Gastroesophageal sphincter (tissue), 4 donors: ENCODE data around the gene ARHGAP44. TPM values are rescaled to one million over a fixed set of nuclear protein-coding genes. Genes with fewer than 3 reads are reported as not detected.

Experiments
- ATAC-seq: fragments of 150-250 bp; one replicate; pipeline ENCODE4 v1.9.1; 2016; ENCODE audit warnings: mild to moderate bottlenecking, moderate library complexity
- H3K27ac ChIP-seq, 4 donors: fragments of 200-600 bp; sonication (generic) in 3 of 4; 1 replicate in 3 of 4; 2 replicates in 1 of 4; pipeline ENCODE4 v1.5.1; 2016 to 2019
- H3K27me3 ChIP-seq: fragments of 200-600 bp; sonication (generic); one replicate; pipeline ENCODE4 v1.5.1; 2019
- H3K36me3 ChIP-seq, 2 donors: fragments of 200-600 bp; sonication (generic); one replicate each; pipeline ENCODE4 v1.5.1; 2019; ENCODE audit warnings: control low read depth in 1 of 2
- H3K4me1 ChIP-seq, 3 donors: fragments of 200-600 bp; sonication (generic); 1 replicate in 2 of 3; 2 replicates in 1 of 3; pipeline ENCODE4 v1.5.1; 2016 to 2019; ENCODE audit warnings: control low read depth in 2 of 3
- H3K4me3 ChIP-seq, 2 donors: fragments of 200-600 bp; sonication (generic); one replicate each; pipeline ENCODE4 v1.5.1; 2019; ENCODE audit warnings: mild to moderate bottlenecking in 1 of 2, moderate library complexity in 1 of 2
- H3K9me3 ChIP-seq, 3 donors: fragments of 200-600 bp; sonication (generic); one replicate each; pipeline ENCODE4 v1.5.1; 2017 to 2019; ENCODE audit warnings: control low read depth in 2 of 3
- EP300 ChIP-seq: sonication (generic); formaldehyde crosslinking; IDR thresholded peaks from one replicate; pipeline ENCODE4 v1.6.1; 2017; ENCODE audit warnings: antibody characterized with exemption, mild to moderate bottlenecking
- POLR2A ChIP-seq, 2 donors: fragments of 450-650 bp; IDR thresholded peaks; one replicate each; pipeline ENCODE4 v1.6.1; 2017; ENCODE audit warnings: antibody characterized with exemption in 2 of 2, mild to moderate bottlenecking in 2 of 2, moderate library complexity in 1 of 2
- POLR2AphosphoS5 ChIP-seq: sonication (generic); formaldehyde crosslinking; IDR thresholded peaks from one replicate; pipeline ENCODE4 v1.6.1; 2017; ENCODE audit warnings: antibody characterized with exemption
- WGBS, 2 donors: methylation state at CpG; one replicate each; pipeline ENCODE4 v1.1.5; 2018; ENCODE audit warnings: low coverage in 1 of 2; 5-methylcytosine and 5-hydroxymethylcytosine counted together
- small RNA-seq, 4 donors: library from RNA; depleted of rRNA; stranded (forward); fragments of <200 nt; gene quantifications; one replicate each; pipeline ENCODE3, GENCODE V24; 2016
- total RNA-seq, 4 donors: library from RNA; depleted of rRNA; stranded (reverse); fragments of >200 nt; gene quantifications; one replicate each; pipeline ENCODE4 v1.1.0, GENCODE V29; 2016
- TF ChIP-seq, protein P1 (sequence below), 4 experiments: fragments of 200-600 bp in 2 of 4; fragments of 450-650 bp in 2 of 4; sonication (generic) in 1 of 4; IDR thresholded peaks; one replicate each; pipeline ENCODE4 v1.5.1; 2017 to 2019; ENCODE audit warnings: antibody characterized with exemption in 4 of 4, mild to moderate bottlenecking in 2 of 4, moderate library complexity in 2 of 4

The ARHGAP44 gene
- total RNA-seq, 4 donors from 2014 or later = 4.7 to 12.5 (median 6.5) TPM

DNA sequence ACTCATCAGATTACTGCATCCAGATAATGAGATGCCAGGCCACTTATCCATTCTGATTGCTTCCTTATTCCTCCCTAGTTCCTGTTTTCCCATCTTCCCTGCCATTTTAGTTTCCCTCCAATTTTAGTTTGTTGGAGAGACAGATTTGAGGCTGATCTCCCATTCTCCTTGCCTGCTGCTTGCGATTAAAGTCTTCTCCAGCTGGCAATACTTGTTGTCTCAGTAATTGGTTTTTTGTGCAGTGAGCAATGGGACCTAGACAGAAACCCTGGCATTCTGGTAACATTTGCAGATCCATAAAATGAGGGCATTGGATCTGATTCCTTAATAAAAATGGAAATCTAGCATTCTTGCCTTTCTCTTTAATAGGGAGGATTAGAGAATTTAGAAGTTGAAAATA is 246.1 kb downstream of the ARHGAP44 start:
- no peak overlapping the region for H3K4me3 ChIP-seq
- no peak for ATAC-seq
- H3K9me3 ChIP-seq = peaks cover 0 to 28% (median 0%) of the 10 kb centered on the region in 3 donors
- H3K27me3 ChIP-seq = no peaks in the 10 kb centered on the region
- no peaks in the 10 kb centered on the region for H3K4me1 ChIP-seq
- no peak overlapping the region for H3K27ac ChIP-seq
- WGBS, 2 donors = 100% methylated on average over 1 of the region's 1 CpG
- H3K36me3 ChIP-seq = no peaks in the 10 kb centered on the region
- TF ChIP-seq EP300 (no peak), POLR2A (IDR thresholded peaks at IDR 0.05) (no peak), POLR2AphosphoS5 (no peak)
- TF ChIP-seq, protein P1, sequence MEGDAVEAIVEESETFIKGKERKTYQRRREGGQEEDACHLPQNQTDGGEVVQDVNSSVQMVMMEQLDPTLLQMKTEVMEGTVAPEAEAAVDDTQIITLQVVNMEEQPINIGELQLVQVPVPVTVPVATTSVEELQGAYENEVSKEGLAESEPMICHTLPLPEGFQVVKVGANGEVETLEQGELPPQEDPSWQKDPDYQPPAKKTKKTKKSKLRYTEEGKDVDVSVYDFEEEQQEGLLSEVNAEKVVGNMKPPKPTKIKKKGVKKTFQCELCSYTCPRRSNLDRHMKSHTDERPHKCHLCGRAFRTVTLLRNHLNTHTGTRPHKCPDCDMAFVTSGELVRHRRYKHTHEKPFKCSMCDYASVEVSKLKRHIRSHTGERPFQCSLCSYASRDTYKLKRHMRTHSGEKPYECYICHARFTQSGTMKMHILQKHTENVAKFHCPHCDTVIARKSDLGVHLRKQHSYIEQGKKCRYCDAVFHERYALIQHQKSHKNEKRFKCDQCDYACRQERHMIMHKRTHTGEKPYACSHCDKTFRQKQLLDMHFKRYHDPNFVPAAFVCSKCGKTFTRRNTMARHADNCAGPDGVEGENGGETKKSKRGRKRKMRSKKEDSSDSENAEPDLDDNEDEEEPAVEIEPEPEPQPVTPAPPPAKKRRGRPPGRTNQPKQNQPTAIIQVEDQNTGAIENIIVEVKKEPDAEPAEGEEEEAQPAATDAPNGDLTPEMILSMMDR (IDR thresholded peaks at IDR 0.05) = no peak

DNA sequence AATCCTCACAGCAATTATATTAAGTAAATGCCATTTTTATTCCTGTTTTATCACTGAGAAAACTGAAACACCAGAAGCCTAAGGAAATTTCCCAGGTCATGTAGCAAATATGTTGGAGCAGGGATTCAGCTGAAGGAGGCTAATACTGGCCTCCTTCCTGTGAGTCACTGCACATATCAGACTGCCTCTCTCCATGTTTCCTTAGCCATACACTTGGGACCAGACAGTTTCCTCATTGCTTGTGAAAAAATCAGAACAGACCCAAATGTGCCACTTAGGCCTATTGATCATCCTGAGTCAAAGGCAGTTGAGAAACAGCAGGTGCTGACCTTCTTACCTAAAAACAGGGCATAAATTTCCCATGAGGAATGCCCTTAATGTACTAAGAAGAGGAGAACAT is 247.5 kb downstream of the ARHGAP44 start:
- Histone ChIP-seq H3K4me3 (no peak overlapping the region), H3K4me1 (no peaks in the 10 kb centered on the region), H3K27me3 (peaks cover 2% of the 10 kb centered on the region), H3K27ac (no peak overlapping the region), H3K9me3 (peaks cover 0 to 28% (median 0%) of the 10 kb centered on the region in 3 donors), H3K36me3 (no peaks in the 10 kb centered on the region)
- no peak for ATAC-seq
- TF ChIP-seq, protein P1 (IDR thresholded peaks at IDR 0.05) = no peak
- TF ChIP-seq POLR2A (IDR thresholded peaks at IDR 0.05) (no peak), EP300 (no peak), POLR2AphosphoS5 (no peak)

DNA sequence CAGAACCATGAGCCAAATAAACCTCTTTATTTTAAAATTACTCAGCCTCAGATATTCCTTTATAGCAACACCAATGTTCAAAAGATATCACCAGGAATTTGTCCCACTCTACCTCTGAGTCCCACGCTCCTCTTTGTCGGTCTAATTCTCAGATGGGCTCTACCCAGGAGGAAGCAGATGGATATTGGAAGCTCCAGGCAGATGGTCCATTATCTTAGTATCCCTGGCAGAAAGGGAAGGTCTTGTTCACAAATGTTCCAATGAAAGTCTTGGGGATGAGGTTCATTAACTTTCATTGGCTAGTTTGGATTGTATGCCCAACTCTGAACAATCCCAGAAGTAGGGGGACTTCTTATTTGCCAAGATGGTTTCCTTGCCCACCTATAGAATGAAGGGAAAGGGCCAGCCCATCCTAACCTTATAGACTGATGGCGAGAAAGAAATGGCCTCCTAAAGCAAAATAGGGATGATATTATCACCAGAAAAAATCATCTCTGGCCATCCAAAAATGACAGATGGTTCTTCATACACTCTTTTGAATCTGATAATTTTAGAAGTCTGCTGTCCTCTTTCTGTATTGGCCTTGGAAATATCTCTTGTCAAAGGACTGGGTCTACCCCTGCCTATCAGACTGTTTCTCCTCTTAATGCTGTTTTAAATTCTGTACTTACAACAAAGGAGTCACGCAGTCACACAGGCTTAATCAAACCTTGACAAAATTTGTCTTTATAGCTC is 249.8 kb downstream of the ARHGAP44 start:
- TF ChIP-seq EP300 = no peak
- no peak for TF ChIP-seq POLR2A (IDR thresholded peaks at IDR 0.05)
- TF ChIP-seq, protein P1 (IDR thresholded peaks at IDR 0.05) = no peak
- TF ChIP-seq POLR2AphosphoS5 = no peak
- 91 to 93% methylated on average over 4 of the region's 4 CpGs for WGBS, 2 donors

More for the DNA sequence above, 249.8 kb downstream of the ARHGAP44 start:
- Histone ChIP-seq H3K4me1 (no peaks in the 10 kb centered on the region), H3K4me3 (no peak overlapping the region), H3K36me3 (no peaks in the 10 kb centered on the region), H3K27me3 (peaks cover 8% of the 10 kb centered on the region), H3K27ac (no peak overlapping the region), H3K9me3 (peaks cover 0 to 28% (median 0%) of the 10 kb centered on the region in 3 donors)
- ATAC-seq = no peak

Small RNAs within 50 kb of the gene (small RNA-seq; reads per million reads assigned to genes)
- 0 reads per million in 4 donors for gene MIR1269B

Other genes with a start within 250 kb of the ARHGAP44 start
- 100 to 1,000 TPM in 3 of 4 donors, 10 to 100 TPM in 1; 93.0 to 219 (median 120) TPM for gene MYOCD, start 123.6 kb upstream of the ARHGAP44 start, total RNA-seq
- 10 to 100 TPM; 54.9 to 97.1 (median 72.2) TPM for gene ELAC2, start 228.5 kb downstream of the ARHGAP44 start, total RNA-seq